GM19240 (cell line): ENCODE data around the gene APBA2.
"Not testable (repeated sequence)": the region's sequence is repeated elsewhere in the genome, so short reads cannot be mapped to it uniquely, and the experiment has no call there.

Experiments used
- DNase-seq: peaks from one replicate; pipeline ENCODE4 v3.0.0; 2011; ENCODE audit warnings: low spot score; ENCODE audit not compliant: insufficient read length

APBA2 gene

GRCh38 chr15:28995705-28996104, 109.9 kb downstream of the APBA2 start:
- DNase-seq = no peak

GRCh38 chr15:28996289-28996688, 110.5 kb downstream of the APBA2 start:
- DNase-seq = no peak

GRCh38 chr15:28996953-28997352, 111.2 kb downstream of the APBA2 start:
- no peak for DNase-seq

GRCh38 chr15:28997791-28998190, 112.0 kb downstream of the APBA2 start:
- DNase-seq = no peak

GRCh38 chr15:28998511-28998910, 112.7 kb downstream of the APBA2 start:
- DNase-seq = no peak

- DNase-seq = no peak
These were observed 117.5 kb downstream of the APBA2 start for GRCh38 chr15:29003191-29003839.

GRCh38 chr15:29003840-29004233, 118.1 kb downstream of the APBA2 start:
- no peak for DNase-seq

GRCh38 chr15:29005931-29006330, 120.2 kb downstream of the APBA2 start:
- no peak for DNase-seq

GRCh38 chr15:29008846-29009245, 123.1 kb downstream of the APBA2 start:
- no peak for DNase-seq

GRCh38 chr15:29012097-29012496, 126.3 kb downstream of the APBA2 start:
- no peak for DNase-seq

GRCh38 chr15:29014493-29014892, 128.7 kb downstream of the APBA2 start:
- DNase-seq = no peak

- DNase-seq = no peak
These were observed 130.7 kb downstream of the APBA2 start for GRCh38 chr15:29016518-29016917.

GRCh38 chr15:29018120-29018805, 132.5 kb downstream of the APBA2 start:
- DNase-seq = no peak

- no peak for DNase-seq
These were observed 133.5 kb downstream of the APBA2 start for GRCh38 chr15:29018995-29019976.

GRCh38 chr15:29021857-29022256, 136.1 kb downstream of the APBA2 start:
- DNase-seq = no peak

GRCh38 chr15:29024662-29025061, 138.9 kb downstream of the APBA2 start:
- no peak for DNase-seq

GRCh38 chr15:29025411-29025810, 139.6 kb downstream of the APBA2 start:
- DNase-seq = not testable (repeated sequence)

GRCh38 chr15:29028158-29028557, 142.4 kb downstream of the APBA2 start:
- DNase-seq = not testable (repeated sequence)

GRCh38 chr15:29029651-29030195, 143.9 kb downstream of the APBA2 start:
- no peak for DNase-seq

- DNase-seq = no peak
These were observed 145.9 kb downstream of the APBA2 start for GRCh38 chr15:29031502-29032228.

- no peak for DNase-seq
These were observed 146.5 kb downstream of the APBA2 start for GRCh38 chr15:29032229-29032625.
